Keratinocyte (primary cell): ENCODE results near the gene DALRD3. TPM values are rescaled to one million over a fixed set of nuclear protein-coding genes. Genes with fewer than 3 reads are reported as not detected.
A peak's percentile ranks its signal among the peaks of the same experiment; 100 is the strongest.

Experiments
- DNase-seq: peaks from one replicate; pipeline ENCODE4 v3.0.0-alpha.2; 2011; ENCODE audit warnings: low read depth, missing footprints, low spot score
- FAIRE-seq: peaks from 2 replicates; lab custom pipeline; 2011; peaks lifted over from hg19 to GRCh38; lab: Jason Lieb, UNC
- H2AFZ ChIP-seq: 2 replicates; pipeline ENCODE4 v1.6.0; 2012; ENCODE audit warnings: low read length, control low read depth, inconsistent platforms; ENCODE audit not compliant: control insufficient read depth
- H3K27ac ChIP-seq: 2 replicates; pipeline ENCODE4 v1.5.1; 2011; ENCODE audit warnings: low read length; ENCODE audit not compliant: control insufficient read depth, insufficient read depth
- H3K27me3 ChIP-seq: 3 replicates; pipeline ENCODE4 v1.6.0; 2011; ENCODE audit warnings: low read length; ENCODE audit not compliant: control insufficient read depth, insufficient read depth; ENCODE audit errors: extremely low read depth
- H3K36me3 ChIP-seq, 2 experiments: 2 replicates in 1 of 2; 3 replicates in 1 of 2; pipeline ENCODE4 v1.5.1; 2011; ENCODE audit warnings: low read length in 2 of 2, mild to moderate bottlenecking in 1 of 2; ENCODE audit not compliant: control insufficient read depth in 2 of 2, insufficient read depth in 2 of 2; ENCODE audit errors: extremely low read depth in 1 of 2
- H3K4me1 ChIP-seq: 3 replicates; pipeline ENCODE4 v1.5.1; 2011; ENCODE audit warnings: low read length; ENCODE audit not compliant: control insufficient read depth, insufficient read depth; ENCODE audit errors: extremely low read depth
- H3K4me2 ChIP-seq: 3 replicates; pipeline ENCODE4 v1.6.0; 2011; ENCODE audit warnings: low read depth, low read length; ENCODE audit not compliant: control insufficient read depth, insufficient read depth; ENCODE audit errors: extremely low read depth
- H3K4me3 ChIP-seq, 3 experiments: fragments of 200-600 bp in 1 of 3; sonication (generic) in 1 of 3; 2 replicates in 2 of 3; 3 replicates in 1 of 3; pipeline ENCODE4 v1.5.1; 2011 to 2016; ENCODE audit warnings: low read length in 3 of 3, mild to moderate bottlenecking in 3 of 3, control low read depth in 2 of 3, inconsistent platforms in 1 of 3, low read depth in 1 of 3, mixed read lengths in 1 of 3, mixed run types in 1 of 3, moderate library complexity in 1 of 3; ENCODE audit not compliant: control insufficient read depth in 2 of 3, insufficient read depth in 2 of 3; ENCODE audit errors: extremely low read depth in 1 of 3
- H3K79me2 ChIP-seq: 2 replicates; pipeline ENCODE4 v1.6.0; 2012; ENCODE audit warnings: low read length; ENCODE audit not compliant: control insufficient read depth, insufficient read depth
- H3K9ac ChIP-seq: 3 replicates; pipeline ENCODE4 v1.6.0; 2011; ENCODE audit warnings: low read length; ENCODE audit not compliant: control insufficient read depth, insufficient read depth; ENCODE audit errors: extremely low read depth
- H3K9me1 ChIP-seq: 3 replicates; pipeline ENCODE4 v1.6.0; 2011; ENCODE audit warnings: low read length; ENCODE audit not compliant: control insufficient read depth, insufficient read depth; ENCODE audit errors: extremely low read depth
- H3K9me3 ChIP-seq: 2 replicates; pipeline ENCODE4 v1.5.1; 2012; ENCODE audit warnings: low read depth, low read length; ENCODE audit not compliant: control insufficient read depth
- H4K20me1 ChIP-seq: 3 replicates; pipeline ENCODE4 v1.6.0; 2011; ENCODE audit warnings: low read length; ENCODE audit not compliant: control insufficient read depth, insufficient read depth; ENCODE audit errors: extremely low read depth
- EZH2 ChIP-seq: IDR thresholded peaks from one replicate; pipeline ENCODE4 v1.6.1; 2012; ENCODE audit warnings: inconsistent platforms, mild to moderate bottlenecking, low read length, moderate library complexity
- dilution Hi-C: fragments of 300-500 bp; cut with MboI; formaldehyde crosslinking; loops from one replicate; pipeline ENCODE4 v1.7.0; 2020; ENCODE audit warnings: low sequenced_read_pairs; ENCODE audit not compliant: extremely low pct_ligation_motif_present
- polyA plus RNA-seq, 5 experiments: library from polyadenylated mRNA; depleted of rRNA in 3 of 5; stranded (reverse) in 3 of 5; stranded (forward) in 1 of 5; unstranded in 1 of 5; fragments of >200 nt; gene quantifications; 1 replicate in 1 of 5; 2 replicates in 3 of 5; 3 replicates in 1 of 5; pipeline versions ENCODE4 v1.2.1 to v1.2.3, GENCODE V29; 2011 to 2012; ENCODE audit warnings: missing spikeins in 2 of 5, low read depth in 1 of 5, low replicate concordance in 1 of 5
- TF ChIP-seq, protein P1 (sequence below), 3 experiments: IDR thresholded peaks in 1 of 3; conservative IDR thresholded peaks in 1 of 3; optimal IDR thresholded peaks in 1 of 3; 2 replicates in 2 of 3; 3 replicates in 1 of 3; pipeline versions ENCODE3 to v1.5.1; 2011; ENCODE audit warnings: low read length in 3 of 3, mild to moderate bottlenecking in 3 of 3, moderate library complexity in 2 of 3, control low read depth in 1 of 3, inconsistent platforms in 1 of 3; ENCODE audit not compliant: insufficient read depth in 2 of 3; ENCODE audit errors: extremely low read depth in 1 of 3

The DALRD3 gene
- polyA plus RNA-seq, 1 donor (not counting 4 experiments of a cell fraction or from before 2014, with no cell fraction given) = 33.7 TPM

GRCh38 chr3:49013738-49014660 is 4.4 kb downstream of the DALRD3 start:
- Histone ChIP-seq H3K9me3 (no peaks in the 10 kb centered on the region), H2AFZ (no peak overlapping the region), H3K4me1 (peaks cover 20% of the 10 kb centered on the region), H3K4me2 (no peak overlapping the region), H3K27me3 (no peaks in the 10 kb centered on the region), H3K9me1 (peaks cover 8% of the 10 kb centered on the region), H3K79me2 (peaks cover 38% of the 10 kb centered on the region), H4K20me1 (peaks cover 27% of the 10 kb centered on the region), H3K27ac (no peak overlapping the region), H3K36me3 (peaks cover 15 to 52% of the 10 kb centered on the region in 2 experiments), H3K9ac (no peak overlapping the region), H3K4me3 (no peak overlapping the region)
- FAIRE-seq = no peak
- TF ChIP-seq, protein P1, sequence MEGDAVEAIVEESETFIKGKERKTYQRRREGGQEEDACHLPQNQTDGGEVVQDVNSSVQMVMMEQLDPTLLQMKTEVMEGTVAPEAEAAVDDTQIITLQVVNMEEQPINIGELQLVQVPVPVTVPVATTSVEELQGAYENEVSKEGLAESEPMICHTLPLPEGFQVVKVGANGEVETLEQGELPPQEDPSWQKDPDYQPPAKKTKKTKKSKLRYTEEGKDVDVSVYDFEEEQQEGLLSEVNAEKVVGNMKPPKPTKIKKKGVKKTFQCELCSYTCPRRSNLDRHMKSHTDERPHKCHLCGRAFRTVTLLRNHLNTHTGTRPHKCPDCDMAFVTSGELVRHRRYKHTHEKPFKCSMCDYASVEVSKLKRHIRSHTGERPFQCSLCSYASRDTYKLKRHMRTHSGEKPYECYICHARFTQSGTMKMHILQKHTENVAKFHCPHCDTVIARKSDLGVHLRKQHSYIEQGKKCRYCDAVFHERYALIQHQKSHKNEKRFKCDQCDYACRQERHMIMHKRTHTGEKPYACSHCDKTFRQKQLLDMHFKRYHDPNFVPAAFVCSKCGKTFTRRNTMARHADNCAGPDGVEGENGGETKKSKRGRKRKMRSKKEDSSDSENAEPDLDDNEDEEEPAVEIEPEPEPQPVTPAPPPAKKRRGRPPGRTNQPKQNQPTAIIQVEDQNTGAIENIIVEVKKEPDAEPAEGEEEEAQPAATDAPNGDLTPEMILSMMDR (optimal IDR thresholded peaks at IDR 0.05 in 1 of 3, IDR thresholded peaks at IDR 0.05 in 1 of 3, conservative IDR thresholded peaks at IDR 0.05 in 1 of 3; ENCODE audit: extremely low read depth in 1 of 3, insufficient read depth in 2 of 3, low read length in 3 of 3) = peak in 2 of 3 experiments; percentile 61 to 68
- no peak for TF ChIP-seq EZH2
- no peak for DNase-seq
- dilution Hi-C loops = no loop called here

DNA sequence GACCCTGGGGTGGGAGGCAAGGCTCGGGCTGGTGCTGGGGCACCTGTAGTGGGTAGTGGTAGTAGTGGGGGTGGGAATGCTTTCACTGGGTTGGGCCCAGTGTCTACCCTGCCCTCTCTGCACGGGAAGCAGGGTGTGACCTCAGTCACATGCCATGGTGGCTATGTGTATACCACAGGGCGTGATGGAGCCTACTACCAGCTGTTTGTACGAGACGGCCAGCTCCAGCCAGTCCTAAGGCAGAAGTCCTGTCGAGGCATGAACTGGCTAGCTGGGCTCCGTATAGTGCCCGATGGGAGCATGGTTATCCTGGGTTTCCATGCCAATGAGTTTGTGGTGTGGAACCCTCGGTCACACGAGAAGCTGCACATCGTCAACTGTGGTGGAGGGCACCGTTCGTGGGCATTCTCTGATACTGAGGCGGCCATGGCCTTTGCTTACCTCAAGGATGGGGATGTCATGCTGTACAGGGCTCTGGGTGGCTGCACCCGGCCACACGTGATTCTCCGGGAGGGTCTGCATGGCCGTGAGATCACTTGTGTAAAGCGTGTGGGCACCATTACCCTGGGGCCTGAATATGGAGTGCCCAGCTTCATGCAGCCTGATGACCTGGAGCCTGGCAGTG is 5.2 kb downstream of the DALRD3 start:
- Histone ChIP-seq H3K9me3 (no peaks in the 10 kb centered on the region), H3K4me3 (no peak overlapping the region), H2AFZ (no peak overlapping the region), H3K36me3 (peaks cover 15 to 52% of the 10 kb centered on the region in 2 experiments), H3K9me1 (peaks cover 11% of the 10 kb centered on the region), H3K4me2 (no peak overlapping the region), H3K27me3 (no peaks in the 10 kb centered on the region), H3K27ac (no peak overlapping the region), H3K79me2 (peaks cover 44% of the 10 kb centered on the region), H3K4me1 (peaks cover 22% of the 10 kb centered on the region), H3K9ac (no peak overlapping the region), H4K20me1 (peaks cover 27% of the 10 kb centered on the region)
- no peak for FAIRE-seq
- no peak for DNase-seq
- dilution Hi-C loops = no loop called here
- TF ChIP-seq EZH2 = no peak
- TF ChIP-seq, protein P1 (optimal IDR thresholded peaks at IDR 0.05 in 1 of 3, IDR thresholded peaks at IDR 0.05 in 1 of 3, conservative IDR thresholded peaks at IDR 0.05 in 1 of 3; ENCODE audit: extremely low read depth in 1 of 3, insufficient read depth in 2 of 3, low read length in 3 of 3) = no peak
